Kidney epithelial cell (primary cell): Measurements from ENCODE around the gene KRT1. TPM values are rescaled to one million over a fixed set of nuclear protein-coding genes. Genes with fewer than 3 reads are reported as not detected.

ENCODE experiments used
- DNase-seq: peaks from one replicate; pipeline ENCODE4 v3.0.0-alpha.2; 2010; ENCODE audit warnings: low read depth
- H3K27me3 ChIP-seq: 2 replicates; pipeline ENCODE4 v1.6.0; 2011; ENCODE audit warnings: low read length; ENCODE audit not compliant: control insufficient read depth, insufficient read depth
- H3K36me3 ChIP-seq: 2 replicates; pipeline ENCODE4 v1.5.1; 2011; ENCODE audit warnings: low read length; ENCODE audit not compliant: control insufficient read depth, insufficient read depth
- H3K4me3 ChIP-seq: 2 replicates; pipeline ENCODE4 v1.5.1; 2011; ENCODE audit warnings: low read depth, mild to moderate bottlenecking, control low read depth, low read length
- CTCF ChIP-seq: IDR thresholded peaks from 2 replicates; pipeline ENCODE4 v1.5.1; 2011; ENCODE audit warnings: mild to moderate bottlenecking, moderate library complexity, low read length, control low read depth, inconsistent platforms; ENCODE audit not compliant: insufficient read depth, poor library complexity, severe bottlenecking
- total RNA-seq: library from RNA; depleted of rRNA; stranded (reverse); fragments of >200 nt; gene quantifications from 2 replicates; pipeline ENCODE4 v1.2.3, GENCODE V29; 2015

KRT1 gene
- total RNA-seq, 1 donor from 2014 or later, result not detected

- H3K27me3 ChIP-seq, result no peaks in the 10 kb centered on the region
- no peak for DNase-seq
- no peaks in the 10 kb centered on the region for H3K36me3 ChIP-seq
- no peak for TF ChIP-seq CTCF
- H3K4me3 ChIP-seq, result no peak overlapping the region
These were observed 22.0 kb downstream of the KRT1 start for GRCh38 chr12:52658196-52658595.

- no peak for TF ChIP-seq CTCF
- no peak for DNase-seq
- no peaks in the 10 kb centered on the region for H3K27me3 ChIP-seq
These were observed 22.8 kb downstream of the KRT1 start for GRCh38 chr12:52657250-52657902.

GRCh38 chr12:52656616-52657015 is 23.6 kb downstream of the KRT1 start:
- no peak overlapping the region for H3K4me3 ChIP-seq
- H3K36me3 ChIP-seq, result no peaks in the 10 kb centered on the region
- no peaks in the 10 kb centered on the region for H3K27me3 ChIP-seq
- no peak for DNase-seq
- TF ChIP-seq CTCF, result no peak

More at GRCh38 chr12:52657250-52657902, 22.8 kb downstream of the KRT1 start:
- no peaks in the 10 kb centered on the region for H3K36me3 ChIP-seq
- no peak overlapping the region for H3K4me3 ChIP-seq

- DNase-seq, result no peak
- Histone ChIP-seq H3K36me3 (no peaks in the 10 kb centered on the region), H3K27me3 (no peaks in the 10 kb centered on the region), H3K4me3 (no peak overlapping the region)
- TF ChIP-seq CTCF, result no peak
These were observed 24.5 kb downstream of the KRT1 start for GRCh38 chr12:52655720-52656124.

GRCh38 chr12:52655251-52655650 is 25.0 kb downstream of the KRT1 start:
- H3K36me3 ChIP-seq, result no peaks in the 10 kb centered on the region
- TF ChIP-seq CTCF, result no peak
- no peak overlapping the region for H3K4me3 ChIP-seq
- H3K27me3 ChIP-seq, result no peaks in the 10 kb centered on the region
- no peak for DNase-seq

GRCh38 chr12:52651726-52652261 is 28.4 kb downstream of the KRT1 start, which contains the start of gene KRT2:
Gene KRT2, minus strand, starts transcription at chr12:52652211. Its CDS starts 69 bp downstream, at chr12:52652142.
- TF ChIP-seq CTCF, result no peak
- H3K4me3 ChIP-seq, result no peak within 1 kb of the TSS
- no peaks in the 10 kb centered on the region for H3K27me3 ChIP-seq
- H3K36me3 ChIP-seq, result no peaks in the 10 kb centered on the region
- DNase-seq, result no peak
